ENCODE measurements around the gene DOCK3. TPM values are rescaled to one million over a fixed set of nuclear protein-coding genes. Genes with fewer than 3 reads are reported as not detected.

DOCK3 gene
- total and polyA plus RNA-seq, 4 donors, result 0.01 to 0.08 (median 0.06) TPM; not detected in 1

DNA sequence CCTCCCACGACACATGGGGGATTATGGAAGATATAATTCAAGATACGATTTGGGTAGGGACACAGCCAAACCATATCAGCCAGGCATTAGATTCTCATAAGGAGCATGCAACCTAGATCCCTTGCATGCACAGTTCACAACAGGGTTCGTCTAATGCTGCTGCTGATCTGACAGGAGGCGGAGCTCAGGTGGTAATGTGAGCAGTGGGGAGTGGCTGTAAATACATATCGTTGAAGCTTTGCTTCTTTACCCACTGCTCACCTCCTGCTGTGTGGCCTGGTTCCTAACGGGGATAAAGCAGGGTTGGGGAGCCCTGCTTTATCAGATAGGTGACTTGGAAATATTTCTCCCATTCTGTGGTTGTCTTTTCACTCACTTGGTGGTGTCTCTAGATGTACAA is 14.8 kb downstream of the DOCK3 start:
- 35% methylated on average over 6 of the region's 6 CpGs for WGBS
- H3K27ac ChIP-seq (ENCODE audit: low read depth in 1 of 2, low read length in 2 of 2), result no peak overlapping the region
- DNase-seq (ENCODE audit: low spot score), result no peak

DNA sequence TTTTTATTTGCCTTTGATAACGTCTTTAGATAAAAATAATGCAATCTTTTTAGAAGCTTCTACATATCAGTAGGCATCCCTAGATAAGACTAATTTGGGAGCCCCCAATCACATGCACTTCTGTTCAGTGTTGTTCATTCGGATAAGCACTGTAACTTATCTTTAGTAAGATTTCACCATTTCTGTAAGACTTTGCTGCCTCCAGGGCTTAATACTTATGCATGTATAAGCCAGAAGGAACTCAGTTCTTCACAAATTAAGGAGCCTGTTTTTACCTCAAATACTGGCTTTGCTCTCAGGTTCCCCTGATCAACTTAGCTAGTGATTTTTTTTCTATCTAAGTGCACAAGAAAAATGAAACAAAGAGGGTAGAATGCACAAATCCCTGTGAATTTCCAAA is 20.3 kb downstream of the DOCK3 start:
- no peak for TF ChIP-seq FOXA1 (IDR thresholded peaks at IDR 0.05)
- TF ChIP-seq RAD21 (IDR thresholded peaks at IDR 0.05), result no peak
- TF ChIP-seq, protein P1, sequence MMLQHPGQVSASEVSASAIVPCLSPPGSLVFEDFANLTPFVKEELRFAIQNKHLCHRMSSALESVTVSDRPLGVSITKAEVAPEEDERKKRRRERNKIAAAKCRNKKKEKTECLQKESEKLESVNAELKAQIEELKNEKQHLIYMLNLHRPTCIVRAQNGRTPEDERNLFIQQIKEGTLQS (IDR thresholded peaks at IDR 0.05), result no peak
- TF ChIP-seq NR2F2 (IDR thresholded peaks at IDR 0.05), result no peak
- peaks cover 0 to 14% (median 4%) of the 10 kb centered on the region in 4 donors for H3K9me3 ChIP-seq (ENCODE audit: control insufficient read depth in 4 of 4, low read length in 3 of 4)
- no peak overlapping the region for H3K9ac ChIP-seq (ENCODE audit: low read depth in 1 of 2, low read length in 2 of 2)
- WGBS, result 74% methylated on average over 2 of the region's 2 CpGs
- no peaks in the 10 kb centered on the region for H3K4me1 ChIP-seq (ENCODE audit: control insufficient read depth in 4 of 4, insufficient read depth in 4 of 4, low read length in 3 of 4)
- peaks cover 0 to 2% (median 0%) of the 10 kb centered on the region in 4 donors for H3K27me3 ChIP-seq (ENCODE audit: control insufficient read depth in 4 of 4, insufficient read depth in 4 of 4, low read length in 3 of 4)
- H3K4me3 ChIP-seq (ENCODE audit: low read depth in 1 of 3, low read length in 3 of 3), result no peak overlapping the region
- no peak for DNase-seq (ENCODE audit: low spot score)
- no peak overlapping the region for H3K27ac ChIP-seq (ENCODE audit: low read depth in 1 of 2, low read length in 2 of 2)
- no peaks in the 10 kb centered on the region for H3K36me3 ChIP-seq (ENCODE audit: control insufficient read depth in 4 of 4, insufficient read depth in 3 of 4, low read depth in 1 of 4, low read length in 3 of 4)

More for the DNA sequence above, 14.8 kb downstream of the DOCK3 start:
- no peaks in the 10 kb centered on the region for H3K9me3 ChIP-seq (ENCODE audit: control insufficient read depth in 4 of 4, low read length in 3 of 4)
- H3K4me3 ChIP-seq (ENCODE audit: low read depth in 1 of 3, low read length in 3 of 3), result no peak overlapping the region
- H3K27me3 ChIP-seq (ENCODE audit: control insufficient read depth in 4 of 4, insufficient read depth in 4 of 4, low read length in 3 of 4), result peaks cover 0 to 4% (median 0%) of the 10 kb centered on the region in 4 donors
- no peaks in the 10 kb centered on the region for H3K36me3 ChIP-seq (ENCODE audit: control insufficient read depth in 4 of 4, insufficient read depth in 3 of 4, low read depth in 1 of 4, low read length in 3 of 4)
- TF ChIP-seq TAF1 (conservative IDR thresholded peaks at IDR 0.05) (no peak), HNF4A (conservative IDR thresholded peaks at IDR 0.05) (no peak), HNF4G (IDR thresholded peaks at IDR 0.05) (no peak), SP1 (IDR thresholded peaks at IDR 0.05) (no peak), NR2F2 (IDR thresholded peaks at IDR 0.05) (no peak), JUND (IDR thresholded peaks at IDR 0.05) (no peak), GABPA (IDR thresholded peaks at IDR 0.05 in 1 of 2, conservative IDR thresholded peaks at IDR 0.05 in 1 of 2) (no peak), YY1 (IDR thresholded peaks at IDR 0.05) (no peak), RXRA (IDR thresholded peaks at IDR 0.05) (no peak), FOXA1 (IDR thresholded peaks at IDR 0.05) (no peak), RAD21 (IDR thresholded peaks at IDR 0.05) (no peak)
- TF ChIP-seq, protein P2, sequence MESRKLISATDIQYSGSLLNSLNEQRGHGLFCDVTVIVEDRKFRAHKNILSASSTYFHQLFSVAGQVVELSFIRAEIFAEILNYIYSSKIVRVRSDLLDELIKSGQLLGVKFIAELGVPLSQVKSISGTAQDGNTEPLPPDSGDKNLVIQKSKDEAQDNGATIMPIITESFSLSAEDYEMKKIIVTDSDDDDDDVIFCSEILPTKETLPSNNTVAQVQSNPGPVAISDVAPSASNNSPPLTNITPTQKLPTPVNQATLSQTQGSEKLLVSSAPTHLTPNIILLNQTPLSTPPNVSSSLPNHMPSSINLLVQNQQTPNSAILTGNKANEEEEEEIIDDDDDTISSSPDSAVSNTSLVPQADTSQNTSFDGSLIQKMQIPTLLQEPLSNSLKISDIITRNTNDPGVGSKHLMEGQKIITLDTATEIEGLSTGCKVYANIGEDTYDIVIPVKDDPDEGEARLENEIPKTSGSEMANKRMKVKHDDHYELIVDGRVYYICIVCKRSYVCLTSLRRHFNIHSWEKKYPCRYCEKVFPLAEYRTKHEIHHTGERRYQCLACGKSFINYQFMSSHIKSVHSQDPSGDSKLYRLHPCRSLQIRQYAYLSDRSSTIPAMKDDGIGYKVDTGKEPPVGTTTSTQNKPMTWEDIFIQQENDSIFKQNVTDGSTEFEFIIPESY (IDR thresholded peaks at IDR 0.05), result no peak
- TF ChIP-seq, protein P3, sequence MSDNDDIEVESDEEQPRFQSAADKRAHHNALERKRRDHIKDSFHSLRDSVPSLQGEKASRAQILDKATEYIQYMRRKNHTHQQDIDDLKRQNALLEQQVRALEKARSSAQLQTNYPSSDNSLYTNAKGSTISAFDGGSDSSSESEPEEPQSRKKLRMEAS (IDR thresholded peaks at IDR 0.05), result no peak
- TF ChIP-seq, protein P4, sequence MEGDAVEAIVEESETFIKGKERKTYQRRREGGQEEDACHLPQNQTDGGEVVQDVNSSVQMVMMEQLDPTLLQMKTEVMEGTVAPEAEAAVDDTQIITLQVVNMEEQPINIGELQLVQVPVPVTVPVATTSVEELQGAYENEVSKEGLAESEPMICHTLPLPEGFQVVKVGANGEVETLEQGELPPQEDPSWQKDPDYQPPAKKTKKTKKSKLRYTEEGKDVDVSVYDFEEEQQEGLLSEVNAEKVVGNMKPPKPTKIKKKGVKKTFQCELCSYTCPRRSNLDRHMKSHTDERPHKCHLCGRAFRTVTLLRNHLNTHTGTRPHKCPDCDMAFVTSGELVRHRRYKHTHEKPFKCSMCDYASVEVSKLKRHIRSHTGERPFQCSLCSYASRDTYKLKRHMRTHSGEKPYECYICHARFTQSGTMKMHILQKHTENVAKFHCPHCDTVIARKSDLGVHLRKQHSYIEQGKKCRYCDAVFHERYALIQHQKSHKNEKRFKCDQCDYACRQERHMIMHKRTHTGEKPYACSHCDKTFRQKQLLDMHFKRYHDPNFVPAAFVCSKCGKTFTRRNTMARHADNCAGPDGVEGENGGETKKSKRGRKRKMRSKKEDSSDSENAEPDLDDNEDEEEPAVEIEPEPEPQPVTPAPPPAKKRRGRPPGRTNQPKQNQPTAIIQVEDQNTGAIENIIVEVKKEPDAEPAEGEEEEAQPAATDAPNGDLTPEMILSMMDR (IDR thresholded peaks at IDR 0.05; ENCODE audit: low read depth, low read length, missing input control), result no peak
- H3K9ac ChIP-seq (ENCODE audit: low read depth in 1 of 2, low read length in 2 of 2), result no peak overlapping the region
- no peaks in the 10 kb centered on the region for H3K4me1 ChIP-seq (ENCODE audit: control insufficient read depth in 4 of 4, insufficient read depth in 4 of 4, low read length in 3 of 4)

DNA sequence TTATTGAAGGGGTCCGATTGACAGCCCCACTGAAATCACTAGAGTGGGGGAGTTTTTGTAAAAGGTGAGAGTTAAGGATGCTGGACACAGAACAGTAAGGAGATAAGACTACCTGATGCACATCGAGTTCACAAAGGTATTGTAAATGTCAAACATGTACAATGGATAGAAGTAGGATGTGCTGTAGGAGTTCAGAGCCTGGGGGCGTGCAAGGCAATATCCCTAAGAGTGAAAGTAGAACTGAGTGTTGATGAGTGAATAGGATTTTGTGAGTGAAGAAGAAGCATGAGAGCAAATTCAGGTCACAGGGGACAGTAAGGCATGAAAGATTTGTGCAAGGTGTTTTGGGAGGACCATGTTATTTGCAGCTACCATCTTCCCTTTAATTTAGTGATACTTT is 21.5 kb downstream of the DOCK3 start:
- Histone ChIP-seq H3K27ac (ENCODE audit: low read depth in 1 of 2, low read length in 2 of 2) (no peak overlapping the region), H3K36me3 (ENCODE audit: control insufficient read depth in 4 of 4, insufficient read depth in 3 of 4, low read depth in 1 of 4, low read length in 3 of 4) (no peaks in the 10 kb centered on the region), H3K9me3 (ENCODE audit: control insufficient read depth in 4 of 4, low read length in 3 of 4) (peaks cover 0 to 14% (median 4%) of the 10 kb centered on the region in 4 donors), H3K9ac (ENCODE audit: low read depth in 1 of 2, low read length in 2 of 2) (no peak overlapping the region), H3K4me1 (ENCODE audit: control insufficient read depth in 4 of 4, insufficient read depth in 4 of 4, low read length in 3 of 4) (no peaks in the 10 kb centered on the region), H3K4me3 (ENCODE audit: low read depth in 1 of 3, low read length in 3 of 3) (no peak overlapping the region), H3K27me3 (ENCODE audit: control insufficient read depth in 4 of 4, insufficient read depth in 4 of 4, low read length in 3 of 4) (peaks cover 0 to 2% (median 0%) of the 10 kb centered on the region in 4 donors)
- no peak for TF ChIP-seq GABPA (IDR thresholded peaks at IDR 0.05 in 1 of 2, conservative IDR thresholded peaks at IDR 0.05 in 1 of 2)
- DNase-seq (ENCODE audit: low spot score), result no peak
- 78% methylated on average over 3 of the region's 3 CpGs for WGBS

Measured in liver (tissue), 9 donors.